Testis (tissue), 2 donors: Measurements from ENCODE around the gene PRSS16.

Experiments used
- CTCF ChIP-seq, 3 experiments: fragments of 450-650 bp in 2 of 3; fragments of 200-600 bp in 1 of 3; sonication (generic) in 1 of 3; IDR thresholded peaks; one replicate each; pipeline ENCODE4 v1.5.1; 2016 to 2019; ENCODE audit warnings: antibody characterized with exemption in 3 of 3, mild to moderate bottlenecking in 2 of 3, moderate library complexity in 1 of 3
- POLR2A ChIP-seq: fragments of 450-650 bp; IDR thresholded peaks from one replicate; pipeline ENCODE4 v1.6.1; 2017; ENCODE audit warnings: antibody characterized with exemption, mild to moderate bottlenecking, moderate library complexity

DNA sequence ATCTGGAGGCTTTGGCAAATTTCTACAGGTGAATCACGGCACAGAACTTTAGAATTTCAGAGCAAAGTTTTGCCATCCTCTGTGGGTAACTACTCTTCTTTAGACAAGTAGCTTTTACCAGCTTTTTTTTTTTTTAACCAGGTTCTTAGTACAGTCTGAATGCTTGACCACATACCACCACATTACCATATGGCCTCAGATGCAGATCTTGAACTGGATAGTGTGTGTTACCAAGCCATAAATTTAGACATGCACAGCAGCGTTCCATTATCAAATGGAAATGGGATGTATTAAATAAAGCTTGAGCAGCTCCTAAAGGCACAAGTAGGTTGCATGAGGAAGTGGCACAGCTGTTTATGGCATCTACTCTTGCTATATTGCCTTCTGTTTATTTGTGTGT is 38.3 kb upstream of the PRSS16 start:
- TF ChIP-seq CTCF (IDR thresholded peaks at IDR 0.05) (no peak), POLR2A (no peak)
